Umbilical cord (tissue), 2 donors: ENCODE results near the gene SOX11. TPM values are rescaled to one million over a fixed set of nuclear protein-coding genes. Genes with fewer than 3 reads are reported as not detected.
"Not testable (repeated sequence)": the region's sequence is repeated elsewhere in the genome, so short reads cannot be mapped to it uniquely, and the experiment has no call there.

ENCODE experiments used
- DNase-seq: peaks from one replicate; pipeline ENCODE4 v3.0.0-alpha.2; 2015; ENCODE audit warnings: low spot score
- total RNA-seq: library from RNA; depleted of rRNA; stranded (reverse); fragments of >200 nt; gene quantifications from one replicate; pipeline ENCODE4 v1.2.3, GENCODE V29; 2014; ENCODE audit warnings: low replicate concordance; ENCODE audit not compliant: insufficient read depth

Gene SOX11
- total RNA-seq: 10.1 TPM

DNA sequence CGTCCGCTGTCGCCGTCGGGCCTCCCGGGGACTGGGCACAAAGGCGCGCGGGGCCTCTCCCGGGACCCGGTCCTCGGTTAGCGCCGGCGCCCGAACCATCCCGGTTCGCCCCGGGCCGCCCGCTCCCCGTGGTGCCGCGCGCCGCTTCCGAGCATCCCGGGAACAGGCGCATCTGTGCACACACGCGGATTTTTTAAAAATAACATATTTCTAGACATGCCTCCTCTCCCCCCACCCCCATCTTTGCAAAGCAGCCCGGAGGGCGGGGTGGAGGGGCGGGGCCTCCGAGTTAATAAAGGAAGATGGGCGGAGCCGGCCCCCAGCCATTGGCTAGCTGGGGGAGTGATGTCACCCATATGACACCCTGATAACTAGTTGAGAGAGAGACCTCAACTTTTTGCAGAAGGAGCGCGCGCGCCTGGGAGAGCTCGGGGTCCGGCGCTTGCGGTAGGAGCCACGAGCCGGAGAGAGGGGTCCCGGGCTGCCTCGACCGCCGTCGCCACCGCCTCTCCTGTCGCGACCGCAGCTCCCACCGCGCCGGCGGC is at the start of gene SOX11:
TSS of gene SOX11 (plus strand) at position 400 of the 545 bp plus-strand sequence. CDS start 338 bp downstream, outside the sequence.
- peak; percentile 97 for DNase-seq

DNA sequence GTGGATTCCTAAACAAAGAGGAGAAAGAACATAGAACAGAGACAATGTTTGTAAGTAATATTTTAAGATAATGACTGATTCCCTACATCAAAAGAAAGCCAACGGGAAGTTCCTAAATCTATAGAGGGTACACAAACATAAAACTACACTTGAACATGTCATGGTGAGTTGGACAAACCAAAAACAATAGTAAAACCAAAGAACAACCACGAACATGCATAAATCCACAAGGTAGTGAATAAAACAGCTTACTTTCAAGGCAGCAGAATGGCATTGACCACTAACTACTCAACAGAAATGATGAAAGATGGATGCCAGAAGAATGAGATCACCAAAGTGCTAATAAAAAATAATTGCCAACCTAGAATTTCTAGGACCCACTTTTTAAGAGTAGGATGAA is 39.5 kb upstream of the SOX11 start:
- DNase-seq: not testable (repeated sequence)

DNA sequence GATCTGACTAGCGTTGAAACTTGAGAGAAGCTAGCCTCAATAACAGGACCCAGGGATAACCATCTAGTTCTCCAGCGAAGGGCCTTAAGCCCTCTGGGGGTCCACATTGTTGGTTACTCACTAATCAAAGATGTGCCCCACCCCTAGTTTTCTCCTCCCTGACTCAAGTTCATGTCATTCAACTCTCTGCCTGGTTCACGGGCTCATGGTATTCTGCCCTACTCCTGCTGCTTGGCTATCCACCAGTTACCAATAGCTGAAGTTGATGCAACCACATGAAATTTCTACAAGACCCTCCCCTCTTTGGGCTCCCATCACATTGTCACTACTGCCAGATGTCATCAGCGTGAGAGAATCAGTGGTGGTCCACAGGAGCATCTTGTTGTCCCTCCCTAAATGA is 38.4 kb upstream of the SOX11 start:
- not testable (repeated sequence) for DNase-seq

DNA sequence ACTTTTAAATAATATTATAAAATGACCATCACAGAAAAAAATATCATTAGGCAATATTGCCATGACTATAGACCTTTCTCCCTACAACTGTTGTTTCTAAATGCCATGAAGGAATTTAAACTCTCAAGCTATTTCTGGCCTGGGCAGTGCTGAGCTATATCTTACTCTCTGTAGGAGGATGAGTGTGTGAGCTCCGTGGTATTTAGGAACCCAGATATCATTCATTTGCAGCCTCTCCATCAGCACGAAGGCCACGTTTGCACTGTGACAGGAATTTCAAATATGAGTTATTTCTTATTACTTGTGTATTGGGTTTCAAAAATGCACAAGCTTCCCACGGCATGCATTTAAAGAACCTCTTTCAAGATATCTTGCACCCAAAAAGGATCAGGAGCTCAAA is 35.0 kb upstream of the SOX11 start:
- peak; percentile 28 for DNase-seq

DNA sequence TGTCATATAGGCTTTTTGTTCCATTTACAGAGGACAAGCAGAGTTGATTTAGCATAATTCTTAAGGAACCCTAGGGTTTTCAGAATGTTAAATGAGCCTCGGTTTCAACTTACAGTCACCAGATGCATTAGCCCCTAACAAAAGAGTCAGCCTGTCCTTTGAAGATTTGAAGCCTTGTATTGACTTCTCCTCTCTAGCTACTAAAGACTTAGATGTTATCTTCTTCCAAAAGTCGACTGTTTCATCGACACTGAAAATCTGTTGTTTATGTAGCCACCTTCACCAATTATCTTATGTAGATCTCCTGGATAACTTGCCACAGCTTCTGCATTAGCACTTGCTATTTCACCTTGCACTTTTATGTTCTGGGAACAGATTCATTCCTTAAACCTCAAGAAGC is 31.6 kb upstream of the SOX11 start:
- DNase-seq: no peak

DNA sequence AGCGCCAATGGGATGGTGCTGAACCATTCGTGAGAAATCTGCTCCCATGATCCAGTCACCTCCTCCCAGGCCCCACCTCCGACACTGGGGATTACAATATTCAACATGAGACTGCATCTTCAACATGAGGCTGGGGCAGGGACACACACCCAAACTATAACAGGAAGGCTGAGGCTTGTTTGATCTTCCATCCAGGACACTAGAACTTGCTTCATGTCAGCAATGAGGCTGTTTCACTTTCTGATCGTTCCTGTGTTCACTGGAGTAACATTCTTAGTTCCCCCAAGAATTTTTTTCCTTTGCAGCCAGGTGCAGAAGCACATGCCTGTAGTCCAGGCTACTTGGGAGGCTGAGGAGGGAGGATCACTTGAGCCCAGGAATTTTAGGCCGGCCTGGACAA is 30.8 kb upstream of the SOX11 start:
- no peak for DNase-seq

DNA sequence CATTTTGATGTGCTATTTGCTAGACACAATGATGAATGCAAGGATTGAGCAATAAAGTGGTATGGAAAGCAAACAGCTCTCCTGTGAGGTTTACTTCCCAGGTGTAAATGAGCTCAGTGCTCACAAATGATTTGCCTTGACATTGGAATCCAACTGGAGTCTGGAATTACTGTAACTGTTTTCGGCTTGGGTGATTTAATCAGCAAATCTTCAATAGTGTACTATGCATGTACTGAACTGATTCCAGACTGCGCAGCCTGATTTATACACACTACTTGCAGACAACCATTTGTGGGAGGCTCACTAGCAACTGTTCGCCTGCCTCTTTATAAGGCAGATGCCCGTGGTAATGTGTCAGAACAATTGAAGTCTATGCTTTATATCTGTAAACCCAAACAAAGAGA is 27.9 kb upstream of the SOX11 start:
- DNase-seq: no peak

DNA sequence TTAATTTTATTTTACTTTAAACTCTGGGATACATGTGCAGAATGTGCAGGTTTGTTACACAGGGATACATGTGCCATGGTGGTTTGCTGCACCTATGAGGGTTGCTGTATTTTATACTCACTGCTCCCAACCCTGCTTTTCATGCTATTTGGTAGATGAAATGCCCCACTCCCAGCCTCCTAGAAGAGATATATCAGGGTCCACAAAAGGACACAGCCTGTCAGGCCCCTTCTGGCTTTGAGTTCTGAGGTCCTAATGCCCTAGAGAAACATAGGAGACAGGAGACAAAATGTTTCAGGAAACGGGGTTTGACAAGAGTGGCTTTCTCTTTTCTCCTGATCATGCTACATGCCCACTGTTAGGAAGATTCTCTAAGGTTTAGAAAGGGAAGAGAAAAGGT is 27.1 kb upstream of the SOX11 start:
- DNase-seq: no peak

DNA sequence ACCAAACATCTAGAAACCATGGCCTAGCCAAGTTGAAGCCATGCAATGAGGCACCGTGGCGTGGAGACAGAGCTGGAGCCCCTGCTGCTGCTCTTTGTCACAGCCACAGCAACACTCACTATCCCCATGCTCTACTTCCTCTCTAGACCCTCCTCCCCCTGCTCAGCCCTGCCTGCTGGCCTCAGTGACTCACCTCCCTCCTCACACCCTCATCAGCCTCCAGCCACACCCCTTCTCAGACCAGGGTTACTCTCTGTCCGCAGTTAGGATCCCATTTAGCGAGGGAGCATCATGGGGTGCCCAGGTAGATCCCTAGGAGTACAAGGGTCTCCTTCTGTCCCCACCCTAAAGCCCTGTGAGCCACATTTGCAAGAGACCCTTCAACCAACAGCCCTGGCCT is 25.4 kb upstream of the SOX11 start:
- DNase-seq: no peak

DNA sequence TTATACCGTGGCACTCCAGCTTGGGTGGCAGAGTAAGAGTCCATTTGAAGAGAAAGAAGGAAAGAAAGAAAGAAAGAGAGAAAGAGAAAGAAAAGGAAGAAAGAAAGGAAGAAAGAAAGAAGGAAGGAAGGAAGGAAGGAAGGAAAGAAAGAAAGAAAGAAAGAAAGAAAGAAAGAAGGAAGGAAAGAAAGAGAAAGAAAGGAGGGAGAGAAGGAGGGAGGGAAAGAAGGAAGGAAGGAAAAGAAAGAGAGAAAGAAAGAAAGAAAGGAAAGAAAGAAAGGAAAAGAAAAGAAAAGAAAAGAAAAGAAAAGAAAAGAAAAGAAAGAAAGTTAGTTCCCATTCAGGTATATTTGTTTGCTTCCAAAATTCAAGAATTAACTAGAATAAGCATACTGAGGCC is 24.5 kb upstream of the SOX11 start:
- not testable (repeated sequence) for DNase-seq

DNA sequence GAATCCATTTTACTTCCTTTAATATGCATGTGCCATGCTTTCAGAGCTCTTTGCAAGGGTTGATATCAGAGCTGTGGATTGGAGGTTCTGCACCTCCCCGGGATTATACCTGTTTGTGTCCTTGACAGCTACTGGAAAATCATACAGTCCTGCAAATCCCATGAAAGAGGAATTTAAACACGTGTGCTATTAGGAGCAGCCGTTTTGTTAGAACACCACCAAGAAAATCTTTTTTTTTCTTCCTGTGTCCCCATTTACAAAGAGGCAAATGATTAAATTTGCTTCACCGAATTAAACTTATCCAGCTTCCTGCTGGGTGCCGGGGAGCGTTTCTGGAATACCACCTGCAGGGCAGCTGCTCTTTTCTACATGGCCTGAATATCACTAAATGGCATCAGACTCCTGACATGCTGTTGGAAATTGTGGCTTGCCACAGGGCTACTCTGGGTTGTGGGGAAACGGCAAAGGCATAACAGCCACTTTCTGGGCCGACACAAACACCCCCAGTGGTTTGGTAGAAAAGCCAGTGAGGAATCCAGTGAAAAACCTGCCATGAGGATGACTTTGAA is 23.4 kb upstream of the SOX11 start:
- no peak for DNase-seq

DNA sequence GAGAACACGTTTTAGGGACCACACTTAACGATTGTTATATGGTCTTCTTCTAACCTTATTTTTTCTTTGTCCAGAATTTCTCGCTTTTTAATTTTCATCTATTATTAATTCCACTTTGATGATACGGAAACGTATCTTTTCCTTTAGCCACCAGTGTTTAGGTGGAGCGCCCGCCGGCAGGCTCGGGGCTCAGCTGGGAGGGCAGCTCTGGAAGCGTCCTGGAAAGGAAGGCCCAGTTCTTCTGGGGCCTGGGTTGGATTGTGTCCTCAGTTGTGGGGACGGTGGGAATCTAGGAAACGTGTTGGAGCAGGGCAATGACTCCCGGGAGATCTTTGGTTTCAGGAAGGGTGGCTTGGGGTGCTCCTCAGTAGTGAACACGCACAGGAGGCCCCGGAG is 19.4 kb upstream of the SOX11 start:
- no peak for DNase-seq

DNA sequence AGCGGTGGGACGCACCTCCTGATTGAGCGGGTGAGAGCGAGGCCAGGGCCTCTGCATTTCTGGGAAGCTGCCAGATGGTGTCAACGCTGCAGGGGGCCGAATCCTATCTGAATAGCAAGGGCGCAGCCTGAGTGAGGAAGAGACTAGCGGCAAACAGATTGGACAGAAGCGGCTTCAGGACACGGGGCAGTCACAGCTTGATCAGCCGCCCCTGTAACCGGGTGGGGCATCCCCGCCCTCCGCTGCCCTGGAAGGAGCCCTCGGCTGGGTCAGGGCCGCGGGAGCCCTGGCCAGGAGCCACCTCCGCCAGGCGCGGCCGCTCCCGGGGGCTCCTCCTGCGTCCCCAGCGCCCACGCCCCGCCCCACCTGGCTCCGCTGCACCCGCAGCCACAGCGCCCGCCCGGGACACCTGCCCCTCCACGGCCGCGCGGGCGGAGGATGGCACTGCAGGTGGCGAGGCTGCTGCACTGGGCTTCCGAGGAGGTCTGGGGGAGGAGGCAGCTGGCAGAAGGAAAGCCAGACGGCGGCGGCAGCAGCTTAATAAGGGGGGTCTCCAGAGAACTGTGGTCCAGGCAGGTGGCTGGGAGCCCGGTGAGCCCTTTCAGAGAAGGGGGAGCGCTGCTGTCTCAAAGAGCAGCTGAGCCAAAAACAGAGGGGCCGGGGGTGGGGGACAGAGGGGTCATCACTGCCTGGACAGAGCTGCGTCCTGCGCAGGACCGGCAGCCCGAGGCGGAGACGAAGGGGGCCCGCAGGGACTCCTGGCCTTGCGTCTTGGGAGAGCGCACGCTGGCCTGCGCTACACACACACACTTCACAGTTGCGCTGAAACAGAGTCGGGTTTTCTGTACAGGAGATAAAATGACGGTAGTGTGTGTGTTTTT is 18.8 kb upstream of the SOX11 start:
- DNase-seq: no peak

DNA sequence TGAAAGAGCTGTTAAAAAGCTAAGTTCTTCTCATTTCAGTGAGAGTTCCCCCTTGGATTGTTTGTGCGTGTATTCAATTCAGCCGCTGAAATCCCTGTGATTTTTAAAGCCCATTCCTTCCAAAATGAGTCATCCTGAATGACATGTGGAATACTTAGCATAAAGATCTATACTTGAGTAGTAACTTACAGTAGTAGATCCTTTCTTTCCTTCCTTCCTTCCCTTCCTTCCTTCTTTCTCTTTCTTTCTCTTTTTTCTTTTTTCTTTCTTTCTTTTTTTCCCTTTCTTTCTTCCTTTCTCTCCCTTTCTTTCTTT is 18.2 kb upstream of the SOX11 start:
- peak; percentile 54 for DNase-seq

DNA sequence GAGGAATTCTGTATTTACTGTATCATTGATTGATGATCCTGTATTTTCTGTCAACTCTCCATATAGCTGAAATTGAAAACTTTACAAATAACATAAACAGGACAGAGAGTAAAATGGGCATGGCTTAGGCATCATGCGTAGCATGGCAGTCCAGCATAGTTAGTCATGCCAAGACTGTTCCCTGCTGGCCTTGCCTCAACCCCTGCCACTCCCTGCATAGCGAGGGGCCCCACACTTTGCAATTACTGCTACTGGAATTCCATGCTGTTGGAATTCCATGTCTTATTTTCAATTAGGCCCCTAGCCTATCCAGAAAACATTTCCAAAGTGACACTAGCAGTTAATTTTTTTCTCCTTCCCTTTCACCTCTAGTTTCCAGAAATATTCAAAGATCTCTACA is 15.1 kb upstream of the SOX11 start:
- DNase-seq: no peak

DNA sequence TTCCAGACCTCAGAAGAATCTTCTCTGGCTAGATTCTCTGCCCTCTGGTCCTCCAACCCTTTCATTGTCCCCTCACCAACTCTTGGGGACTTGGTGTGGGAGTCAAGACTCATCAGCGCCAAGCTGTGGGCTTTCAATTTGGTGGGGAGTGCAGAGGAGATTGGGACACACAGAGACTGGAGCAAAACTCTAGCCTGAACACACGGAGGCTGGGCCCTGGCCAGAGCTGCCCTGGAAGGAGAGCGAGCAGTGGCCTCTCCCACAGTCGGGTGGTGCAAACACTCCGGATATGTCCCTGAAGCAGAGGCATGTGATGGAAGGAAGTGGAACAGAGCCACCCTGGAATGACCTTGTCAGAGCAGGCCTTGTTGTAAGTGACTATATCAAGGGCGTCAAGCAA is 8.7 kb upstream of the SOX11 start:
- no peak for DNase-seq

DNA sequence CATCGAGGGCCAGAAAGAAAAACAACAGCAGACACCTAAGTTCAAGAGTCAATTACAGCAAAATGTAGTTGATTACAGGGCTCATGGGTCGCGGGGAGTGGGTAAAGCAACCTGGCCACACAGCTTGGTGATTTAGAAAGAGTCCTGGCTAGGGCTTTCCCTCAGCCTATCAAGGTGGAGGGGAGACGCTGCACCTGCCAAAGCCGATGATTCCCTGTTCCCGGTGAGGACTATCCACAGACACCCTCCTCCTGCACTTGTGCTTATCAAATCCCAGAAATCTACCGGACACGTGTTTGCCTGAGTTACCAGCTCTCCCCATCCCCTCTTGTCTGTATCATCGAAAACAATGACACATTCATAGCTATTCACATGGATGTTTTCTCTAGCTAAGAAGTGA is 7.0 kb upstream of the SOX11 start:
- no peak for DNase-seq

DNA sequence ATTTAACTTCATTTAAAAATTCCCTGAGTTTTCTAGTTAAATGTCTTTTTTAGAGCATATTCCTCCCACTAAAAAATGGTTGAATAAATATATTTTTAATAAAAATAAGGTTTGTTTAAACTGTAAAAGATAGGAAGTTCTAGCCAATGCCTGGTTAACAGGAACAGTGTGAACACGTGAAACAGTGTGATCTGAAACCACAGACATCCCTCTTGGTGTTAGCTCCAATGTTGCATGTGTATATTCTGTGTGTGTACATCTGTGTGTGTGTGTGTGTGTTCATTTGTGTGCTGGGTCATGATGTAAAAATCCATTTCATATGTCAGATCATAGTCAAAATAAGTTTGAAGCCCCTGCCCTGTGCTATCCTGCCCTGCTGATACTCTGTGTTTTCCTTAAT is 6.1 kb upstream of the SOX11 start:
- no peak for DNase-seq

DNA sequence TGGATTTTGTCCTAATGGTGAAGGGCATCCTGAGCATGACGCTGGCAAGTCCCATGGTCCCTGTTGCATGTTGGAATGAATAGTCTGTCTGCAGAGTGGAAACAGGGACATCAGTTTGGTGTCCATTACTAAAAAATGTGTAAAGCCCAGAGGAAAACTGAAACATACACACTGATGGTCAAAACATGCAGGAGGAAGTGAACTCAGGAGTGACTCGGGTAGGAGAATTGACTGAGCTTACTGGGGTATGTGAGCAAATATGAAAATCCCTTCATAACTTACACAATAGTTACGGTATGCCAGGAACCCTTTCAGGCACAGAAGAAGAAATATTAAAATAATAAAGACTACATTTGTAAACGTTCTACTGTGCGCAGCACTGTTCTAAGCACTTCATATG is 5.6 kb upstream of the SOX11 start:
- no peak for DNase-seq

DNA sequence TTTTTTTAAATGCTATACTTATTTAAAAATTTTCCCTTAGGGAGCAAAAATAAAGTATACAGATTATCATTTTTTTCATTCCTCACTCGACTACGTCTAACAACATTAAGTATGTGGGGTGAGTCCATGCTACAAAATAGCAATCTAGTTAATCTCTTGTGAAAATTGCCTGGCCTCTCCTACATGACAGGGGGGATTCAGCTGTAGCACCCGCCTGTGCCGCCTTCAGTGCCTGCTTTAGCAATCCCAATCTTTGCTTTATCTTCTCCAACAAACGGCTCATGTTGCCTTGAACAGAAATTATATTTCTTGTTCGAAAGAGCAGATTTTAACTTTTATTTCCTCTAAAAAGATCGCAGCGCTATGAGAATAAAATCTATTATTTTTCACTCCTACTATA is 2.4 kb upstream of the SOX11 start:
- no peak for DNase-seq

DNA sequence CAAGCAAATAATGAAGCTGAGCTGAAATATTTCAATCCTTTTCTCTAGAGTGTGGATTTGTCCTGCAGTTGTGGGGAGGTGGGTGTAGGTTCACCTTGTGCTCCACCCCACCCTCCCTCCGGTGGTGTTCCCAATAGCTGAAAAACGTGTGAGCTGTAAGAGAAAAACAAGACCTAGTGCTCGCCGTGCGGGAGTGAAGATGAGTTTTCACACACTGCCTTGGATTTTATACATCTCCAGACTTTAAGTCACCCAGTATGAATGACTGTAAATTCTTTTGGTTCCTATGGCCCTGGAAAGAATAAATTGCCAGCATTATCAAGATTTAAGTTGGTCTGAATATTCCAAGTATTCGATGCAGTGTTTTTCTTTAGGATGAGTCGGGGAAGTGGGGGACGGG is 1.9 kb upstream of the SOX11 start:
- DNase-seq: peak; percentile 27

DNA sequence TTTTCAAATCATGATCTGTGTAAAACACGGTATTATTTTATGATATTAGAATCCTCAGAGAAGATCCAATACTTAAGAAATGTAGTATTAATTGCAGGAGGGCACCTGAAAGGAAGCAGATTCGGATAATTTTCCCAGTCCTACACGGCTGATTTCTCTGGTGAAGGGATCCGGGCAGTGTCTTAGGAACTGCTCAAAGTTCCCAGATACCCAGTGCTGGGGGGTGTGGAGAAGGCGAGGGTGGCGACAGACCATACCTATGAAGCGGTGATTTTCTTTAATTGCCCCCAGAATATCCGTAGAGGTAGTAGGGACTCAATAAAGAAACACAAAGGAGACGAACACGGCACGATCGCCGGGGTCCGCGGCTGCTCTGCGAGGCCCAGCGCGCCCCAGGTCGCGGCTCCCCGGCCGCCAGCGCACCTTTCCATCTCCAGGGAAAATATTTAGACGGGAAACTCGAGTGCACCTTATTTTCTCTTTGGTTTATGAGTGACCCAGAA is 1.4 kb upstream of the SOX11 start:
- DNase-seq: no peak
